EH (cell line): ENCODE measurements around the gene IQSEC1.

Experiments
- DNase-seq: peaks from one replicate; pipeline ENCODE4 v3.0.0-alpha.2; 2015; ENCODE audit warnings: low read depth

The IQSEC1 gene

DNA sequence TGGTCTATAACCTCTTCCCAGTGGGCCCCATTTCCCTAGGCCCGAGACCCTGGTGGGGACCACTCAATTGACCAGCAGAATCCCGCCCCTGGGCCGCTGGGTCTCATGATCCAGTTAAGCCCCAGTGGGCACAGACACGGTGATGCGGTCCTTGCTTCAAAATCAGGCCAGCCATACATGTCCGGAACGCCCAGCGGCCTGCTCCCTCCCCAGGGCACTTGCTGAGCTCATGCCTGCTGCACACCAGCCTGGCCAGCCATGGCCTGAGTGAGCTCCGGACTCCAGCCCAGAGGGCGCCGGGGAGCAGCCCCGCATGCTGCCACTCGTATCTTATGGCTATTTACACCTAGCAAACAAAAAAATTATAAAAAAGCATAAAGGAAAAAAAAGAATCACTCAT lies 34.4 kb upstream of the IQSEC1 start:
- no peak for DNase-seq

DNA sequence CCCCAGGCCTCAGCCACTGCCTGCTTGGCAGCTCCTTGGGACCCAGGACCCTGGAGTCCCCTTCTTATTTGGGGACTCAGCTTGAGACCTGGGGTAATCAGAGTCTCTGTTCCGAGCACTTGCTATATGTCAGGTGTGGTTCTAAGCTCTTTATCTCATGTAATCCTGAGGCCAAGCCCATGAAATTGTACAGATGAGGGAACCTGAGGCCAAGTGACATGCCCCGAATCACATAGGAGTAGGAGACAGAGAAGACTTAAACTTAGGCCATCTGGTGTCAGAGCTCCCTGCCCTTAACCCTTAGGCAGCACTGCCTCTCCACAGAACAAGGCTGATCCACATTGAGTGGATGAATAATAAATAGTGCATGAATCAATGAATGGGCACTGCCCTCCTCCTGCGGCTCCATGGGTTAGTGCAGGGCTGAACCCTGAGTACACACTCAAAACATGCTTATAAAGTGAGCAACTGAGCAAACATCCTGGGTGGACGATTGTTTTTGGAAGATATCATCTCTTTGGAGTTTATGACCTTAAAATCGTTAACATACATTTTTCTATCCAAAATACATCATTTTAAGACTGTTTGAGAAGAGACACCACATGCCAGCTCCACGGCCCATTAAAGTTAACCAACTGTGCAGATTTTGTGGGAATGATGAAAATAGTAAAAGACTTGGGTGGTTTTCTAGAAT lies 33.2 kb upstream of the IQSEC1 start:
- peak; percentile 82 for DNase-seq

DNA sequence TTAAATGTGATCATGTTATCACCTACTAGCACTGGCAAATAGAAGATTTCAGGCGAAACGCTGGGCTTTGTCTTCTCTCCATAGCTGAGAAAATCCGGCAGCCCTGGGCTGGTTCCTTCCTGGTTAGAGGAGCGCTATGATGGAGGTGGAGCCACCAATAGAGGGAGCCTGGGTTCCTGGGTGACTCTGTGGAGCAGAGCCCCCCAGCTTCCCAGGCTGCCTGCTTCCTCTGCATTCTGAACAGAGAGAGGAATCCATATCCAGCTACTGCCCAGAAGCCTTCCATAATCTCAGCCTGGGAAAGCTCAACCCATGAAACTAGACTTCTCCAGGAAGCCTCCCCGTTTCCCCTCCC lies 32.6 kb upstream of the IQSEC1 start:
- DNase-seq = no peak

DNA sequence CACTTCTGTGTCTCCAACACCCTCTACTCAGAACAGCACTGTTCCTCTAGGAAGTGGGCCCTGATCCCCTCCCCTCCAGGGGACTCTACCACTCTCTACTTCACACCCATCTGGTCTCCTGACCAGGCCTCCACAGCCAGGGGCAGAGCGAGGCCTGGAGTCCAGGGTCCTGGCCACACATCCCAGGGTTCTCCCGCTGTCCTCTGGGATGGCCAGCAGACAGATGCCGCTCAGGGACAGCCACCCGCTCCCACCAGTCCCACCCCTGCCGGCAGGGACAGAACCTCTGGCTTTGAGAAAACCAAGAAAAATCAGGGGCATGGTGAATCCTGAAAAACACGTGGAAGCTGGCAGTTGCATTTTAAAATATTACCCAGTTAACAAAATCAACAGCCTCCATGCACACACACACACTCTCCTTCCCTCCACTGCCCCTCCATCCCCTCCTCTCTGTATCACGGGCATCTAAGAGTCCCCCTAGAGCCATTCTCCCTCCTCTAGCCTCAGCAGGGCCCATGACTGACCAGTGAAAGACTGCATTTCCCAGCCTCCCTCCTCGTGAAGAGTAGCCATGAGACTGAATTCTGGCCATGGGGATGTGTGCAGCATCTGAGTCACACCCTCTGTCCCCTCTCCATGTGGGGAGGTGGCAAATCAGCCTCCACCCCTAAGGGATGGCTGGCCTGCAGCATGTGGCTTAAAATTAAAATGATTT lies 32.1 kb upstream of the IQSEC1 start:
- no peak for DNase-seq

DNA sequence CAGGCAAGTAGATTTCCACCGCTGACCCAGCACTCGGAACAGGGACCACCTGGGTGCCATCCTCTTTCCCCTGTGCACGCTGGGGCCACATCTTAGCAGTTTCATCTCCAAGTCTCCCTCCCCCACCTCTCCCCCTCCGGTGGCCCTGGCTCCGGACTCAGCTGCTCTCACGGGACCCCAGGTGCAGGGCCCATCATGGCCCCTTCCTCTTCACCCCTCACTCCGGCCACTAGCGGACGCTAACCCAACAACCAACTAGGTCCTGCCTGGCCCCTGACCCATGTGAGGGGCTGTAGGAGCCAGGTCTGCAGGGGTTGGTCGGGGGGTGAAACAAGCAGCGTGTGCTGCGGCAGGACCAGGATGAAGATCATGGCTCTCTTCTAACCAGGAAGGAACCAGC lies 31.3 kb upstream of the IQSEC1 start:
- no peak for DNase-seq

DNA sequence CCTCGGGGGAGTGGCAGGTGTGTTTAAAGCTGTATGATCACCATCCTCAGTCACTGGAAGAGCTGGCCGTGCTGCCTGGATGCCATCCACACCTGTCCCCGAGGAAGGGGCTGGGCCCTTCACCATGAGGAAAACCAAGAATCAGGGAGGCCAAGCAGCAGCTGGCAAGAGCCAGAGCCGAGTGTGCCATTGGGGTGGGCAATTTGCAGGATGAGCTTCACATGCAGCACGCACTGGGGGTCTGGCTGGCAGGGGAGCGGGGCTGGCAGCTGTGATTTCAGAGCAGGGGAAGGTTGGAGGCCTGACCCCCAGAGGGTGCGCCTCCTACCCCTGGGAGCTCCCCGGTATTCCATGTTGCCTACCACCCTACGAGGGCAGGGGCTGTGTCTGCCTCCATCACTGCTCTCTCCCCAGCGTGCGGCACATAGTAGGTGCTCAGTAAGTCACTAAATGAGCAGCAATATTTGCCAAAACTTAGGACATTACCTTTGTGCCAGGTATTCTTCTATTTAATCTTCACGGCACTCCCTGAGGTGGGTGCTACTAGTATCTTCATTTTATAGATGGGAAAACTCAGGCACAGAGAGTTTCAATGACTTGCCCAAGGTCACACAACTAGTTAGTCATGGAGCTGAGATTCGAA lies 30.3 kb upstream of the IQSEC1 start:
- DNase-seq = no peak

DNA sequence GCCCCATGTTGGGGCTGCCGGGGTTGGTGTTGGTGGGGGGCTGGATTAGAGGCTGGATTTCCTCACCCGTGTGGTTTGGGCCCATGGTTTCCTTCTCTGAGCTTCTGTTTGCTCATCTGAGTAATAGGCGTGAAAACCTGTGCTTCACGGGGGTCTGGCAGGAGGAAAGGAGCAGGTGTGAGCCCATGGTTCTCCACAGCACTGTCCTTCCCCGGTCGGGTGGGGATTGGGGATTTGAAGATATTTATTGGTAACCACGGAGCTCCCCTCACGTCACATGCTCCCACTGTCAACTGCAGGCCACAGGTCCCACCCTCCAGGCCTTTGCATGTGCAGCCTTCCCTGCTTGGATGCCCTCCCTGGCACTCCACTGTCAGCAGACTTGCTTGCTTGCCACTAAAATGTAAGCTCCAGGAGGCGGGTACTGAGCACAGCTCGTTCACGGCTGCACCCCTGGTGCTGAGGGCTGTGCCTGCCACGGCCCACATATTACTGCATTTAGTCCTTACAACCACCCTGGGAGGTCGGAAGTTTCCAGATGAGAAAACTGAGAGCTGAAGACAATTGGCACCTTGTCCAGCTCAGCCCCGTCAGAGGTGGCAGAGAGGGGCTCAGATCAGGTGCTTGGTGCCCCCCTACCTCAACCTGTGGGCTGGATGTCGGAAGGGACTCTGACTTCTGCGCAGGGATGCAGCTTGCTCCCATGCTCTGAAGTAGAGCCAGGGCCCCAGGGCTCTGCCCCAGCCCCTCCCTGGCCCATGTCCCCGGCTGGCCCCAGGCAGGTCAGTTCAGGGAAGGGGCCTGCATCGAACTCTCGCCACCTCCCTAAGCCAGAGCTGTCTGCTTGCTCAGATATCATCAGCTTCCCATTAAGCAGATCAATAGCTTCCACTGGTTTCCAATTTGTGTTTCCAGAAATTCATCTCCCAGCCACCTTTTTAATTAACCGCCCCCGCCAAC lies 29.4 kb upstream of the IQSEC1 start:
- no peak for DNase-seq

DNA sequence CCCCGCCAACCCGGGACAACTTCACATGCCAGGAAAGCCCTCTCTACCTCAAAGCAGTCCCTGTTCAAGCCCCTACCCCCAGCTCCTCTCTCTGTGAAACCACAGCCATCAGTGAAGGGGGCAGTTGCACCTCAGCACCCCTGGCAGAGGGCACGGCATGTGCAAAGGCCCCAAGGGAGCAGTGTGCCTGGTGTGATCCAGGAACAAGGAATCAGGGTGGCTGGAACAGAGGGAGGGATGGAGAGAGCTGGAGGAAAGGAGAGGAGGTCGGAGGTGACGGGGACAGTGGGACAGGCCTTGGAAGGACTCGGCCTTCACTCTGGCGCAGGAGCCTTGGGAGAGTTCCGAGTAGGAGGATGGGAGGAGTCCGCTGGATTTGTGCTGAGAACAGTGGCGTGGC lies 26.5 kb upstream of the IQSEC1 start:
- no peak for DNase-seq

DNA sequence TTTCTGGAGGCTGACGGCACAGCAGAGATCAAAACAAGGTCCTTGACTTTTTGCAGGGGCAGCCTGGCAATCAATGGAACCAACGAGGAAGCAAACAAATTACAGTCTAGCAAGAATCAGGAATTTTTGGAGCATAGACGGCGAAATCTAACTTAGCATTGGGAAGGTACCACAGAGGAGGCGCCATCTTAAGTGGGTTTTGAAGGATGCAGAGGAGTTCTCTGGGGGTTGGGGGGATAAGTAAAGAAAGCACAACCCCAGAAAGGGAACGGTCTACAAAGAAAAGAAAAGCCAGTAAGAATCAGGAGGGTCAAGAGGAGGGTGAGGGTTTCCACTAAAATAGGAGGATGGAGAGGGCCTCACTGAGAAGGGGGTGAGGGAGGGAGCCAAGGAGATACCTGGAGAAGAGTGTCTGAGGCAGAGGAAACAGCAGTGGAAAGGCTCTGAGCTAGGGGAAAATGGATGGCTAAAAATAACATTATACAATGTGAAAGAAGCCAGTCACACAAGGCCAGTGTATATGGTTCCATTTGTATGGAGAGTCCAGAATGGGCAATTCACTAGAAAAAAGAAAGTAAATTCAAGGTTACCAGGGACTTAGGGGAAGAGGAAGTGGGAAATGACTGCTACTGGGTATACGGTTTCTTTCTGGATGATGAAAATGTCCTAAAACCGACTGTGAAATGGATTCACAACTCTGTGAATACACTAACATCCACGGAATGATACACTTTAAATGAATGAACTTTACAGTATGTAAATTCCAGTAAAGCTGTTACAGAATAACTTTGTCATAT lies 25.2 kb upstream of the IQSEC1 start:
- DNase-seq = no peak

DNA sequence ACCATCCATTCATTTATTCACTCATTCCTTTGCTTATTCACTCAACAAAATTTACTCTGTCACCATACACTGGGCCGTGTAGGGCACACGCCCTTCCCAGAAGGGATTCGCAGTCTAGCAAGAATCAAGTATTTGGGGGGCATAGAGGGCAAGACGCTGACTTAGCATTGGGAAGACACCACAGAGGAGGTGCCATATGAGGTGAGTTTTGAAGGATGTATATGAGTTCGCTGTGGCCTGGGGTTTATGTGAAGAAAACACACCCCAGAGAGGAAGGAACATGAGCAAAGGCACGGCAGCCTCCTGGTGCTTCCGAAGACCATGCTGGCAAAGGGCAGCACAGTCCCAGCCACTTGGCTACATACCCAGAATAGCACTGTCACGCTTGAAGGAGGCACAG lies 23.1 kb upstream of the IQSEC1 start:
- DNase-seq = no peak

DNA sequence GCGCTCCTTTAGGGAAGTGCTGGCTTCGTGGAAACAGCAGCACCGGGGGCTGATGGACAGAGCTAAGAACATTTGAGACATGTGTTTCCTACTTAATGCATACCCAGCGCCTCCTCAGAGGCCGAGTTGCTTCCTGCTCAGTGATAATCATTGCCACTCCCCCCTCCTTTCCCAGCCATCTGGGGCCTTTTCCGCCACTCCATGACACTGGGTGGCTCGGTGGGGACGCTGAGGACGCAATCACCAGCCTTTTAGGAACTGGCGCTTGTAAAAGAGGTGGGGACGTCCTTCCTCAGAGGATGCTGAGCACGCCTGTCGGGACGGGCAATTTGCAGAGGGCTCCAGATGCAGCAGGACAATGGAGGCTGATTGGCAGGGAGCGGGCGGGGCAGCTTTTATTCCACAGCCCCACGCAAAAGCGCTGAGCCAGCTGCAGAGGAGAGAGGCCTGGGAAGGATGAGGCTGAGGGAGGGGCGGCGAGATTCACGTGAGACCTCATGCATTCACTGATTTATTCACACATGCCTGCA lies 22.2 kb upstream of the IQSEC1 start:
- DNase-seq = no peak

DNA sequence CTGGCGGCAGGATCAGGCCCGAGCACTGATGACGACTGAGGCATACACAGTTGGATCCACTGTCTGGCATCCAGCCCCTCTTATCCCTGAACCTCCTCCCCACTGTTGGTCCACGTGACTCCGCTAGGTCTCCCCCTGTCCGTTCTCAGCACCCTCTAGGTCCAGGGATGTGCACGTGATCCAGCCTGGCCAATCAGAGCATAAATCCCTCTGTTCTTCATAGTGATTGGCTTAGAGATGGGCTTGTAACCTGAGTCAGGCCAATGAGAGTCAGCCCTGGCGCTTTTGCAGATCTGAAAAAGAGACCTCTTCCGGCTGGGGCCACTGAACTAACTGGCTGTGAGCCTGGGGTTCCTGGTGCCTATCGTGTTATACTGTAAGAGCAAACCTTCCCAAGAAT lies 20.5 kb upstream of the IQSEC1 start:
- DNase-seq = peak; percentile 26

DNA sequence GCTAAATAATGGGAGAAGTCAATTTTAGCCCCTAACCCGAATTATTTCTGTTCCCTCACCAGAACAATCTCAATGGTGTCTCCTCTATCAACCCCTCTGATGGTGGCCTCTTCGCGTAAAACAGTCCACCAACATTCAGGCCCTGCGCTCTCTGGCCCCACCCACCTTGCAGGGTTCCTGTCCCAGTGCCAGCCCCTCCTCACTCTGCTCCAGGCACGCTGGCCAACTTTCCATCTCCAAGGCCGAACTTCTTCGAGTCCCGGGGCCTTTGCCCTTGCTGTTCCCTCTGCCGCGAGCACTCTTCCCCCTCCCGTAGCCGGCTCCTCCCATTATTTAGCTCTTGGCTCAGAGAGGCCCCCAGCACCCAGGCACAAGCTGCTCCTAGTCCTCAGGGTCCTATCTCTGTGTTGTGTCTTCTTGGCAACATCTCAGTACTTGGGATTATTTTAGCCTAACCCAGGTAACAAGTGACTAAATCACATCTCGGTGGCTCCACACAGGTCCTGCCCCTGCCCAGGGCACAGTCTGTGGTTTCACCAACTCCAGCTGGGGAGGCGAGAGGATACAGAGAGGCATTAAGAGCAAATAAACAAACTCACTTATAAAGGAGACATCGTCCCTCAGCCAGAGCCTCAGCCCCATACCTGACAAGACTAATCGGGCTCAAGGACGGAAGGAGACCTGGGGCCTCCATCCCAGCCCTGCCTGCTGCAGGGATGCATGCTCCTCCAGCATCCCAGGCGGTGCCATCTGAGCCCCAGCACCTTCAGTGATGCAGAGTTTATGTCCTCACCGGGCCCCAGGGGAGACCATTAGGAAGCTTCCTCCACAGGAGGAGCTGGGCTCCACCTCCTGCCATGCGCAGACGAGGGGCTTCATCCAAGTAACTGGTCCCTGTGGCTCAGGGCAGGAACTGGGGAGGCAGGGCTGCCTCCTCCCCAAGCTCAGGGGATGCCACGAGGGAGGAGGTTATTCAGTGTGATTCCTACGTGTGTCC lies 19.7 kb upstream of the IQSEC1 start:
- no peak for DNase-seq

DNA sequence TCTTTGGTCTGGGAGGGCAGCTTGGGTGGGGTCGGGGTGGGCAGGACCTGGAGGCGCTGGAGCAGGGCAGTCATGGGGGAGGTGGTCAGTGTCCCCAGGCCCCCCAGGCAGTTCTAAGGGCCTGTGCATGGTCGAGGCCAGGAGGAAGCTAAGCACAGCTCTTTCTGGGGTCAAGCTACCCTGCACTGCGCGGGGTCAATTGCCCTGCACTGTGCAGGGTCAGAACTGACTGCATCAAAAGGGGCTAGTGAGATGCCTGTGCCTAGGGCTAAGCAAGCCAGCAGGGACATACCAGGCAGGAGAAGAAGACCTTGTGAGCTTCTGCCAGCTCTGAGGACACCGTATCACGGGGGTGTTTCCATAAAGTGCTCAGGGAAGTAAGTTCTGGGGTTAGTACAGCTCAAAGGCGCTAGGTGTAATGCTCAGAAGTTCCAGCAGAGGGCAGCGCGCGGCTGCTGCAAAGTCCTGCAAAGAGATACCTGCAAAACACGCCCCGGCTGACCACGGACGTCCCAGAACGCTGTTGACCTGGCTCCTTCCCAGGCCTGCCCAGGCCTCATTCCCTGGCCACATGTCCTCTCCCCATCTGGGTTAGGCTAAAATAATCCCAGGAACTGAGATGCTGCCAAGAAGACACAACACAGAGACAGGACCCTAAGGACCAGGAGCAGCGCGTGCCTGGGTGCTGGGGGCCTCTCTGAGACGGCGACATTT lies 18.8 kb upstream of the IQSEC1 start:
- peak; percentile 64 for DNase-seq

DNA sequence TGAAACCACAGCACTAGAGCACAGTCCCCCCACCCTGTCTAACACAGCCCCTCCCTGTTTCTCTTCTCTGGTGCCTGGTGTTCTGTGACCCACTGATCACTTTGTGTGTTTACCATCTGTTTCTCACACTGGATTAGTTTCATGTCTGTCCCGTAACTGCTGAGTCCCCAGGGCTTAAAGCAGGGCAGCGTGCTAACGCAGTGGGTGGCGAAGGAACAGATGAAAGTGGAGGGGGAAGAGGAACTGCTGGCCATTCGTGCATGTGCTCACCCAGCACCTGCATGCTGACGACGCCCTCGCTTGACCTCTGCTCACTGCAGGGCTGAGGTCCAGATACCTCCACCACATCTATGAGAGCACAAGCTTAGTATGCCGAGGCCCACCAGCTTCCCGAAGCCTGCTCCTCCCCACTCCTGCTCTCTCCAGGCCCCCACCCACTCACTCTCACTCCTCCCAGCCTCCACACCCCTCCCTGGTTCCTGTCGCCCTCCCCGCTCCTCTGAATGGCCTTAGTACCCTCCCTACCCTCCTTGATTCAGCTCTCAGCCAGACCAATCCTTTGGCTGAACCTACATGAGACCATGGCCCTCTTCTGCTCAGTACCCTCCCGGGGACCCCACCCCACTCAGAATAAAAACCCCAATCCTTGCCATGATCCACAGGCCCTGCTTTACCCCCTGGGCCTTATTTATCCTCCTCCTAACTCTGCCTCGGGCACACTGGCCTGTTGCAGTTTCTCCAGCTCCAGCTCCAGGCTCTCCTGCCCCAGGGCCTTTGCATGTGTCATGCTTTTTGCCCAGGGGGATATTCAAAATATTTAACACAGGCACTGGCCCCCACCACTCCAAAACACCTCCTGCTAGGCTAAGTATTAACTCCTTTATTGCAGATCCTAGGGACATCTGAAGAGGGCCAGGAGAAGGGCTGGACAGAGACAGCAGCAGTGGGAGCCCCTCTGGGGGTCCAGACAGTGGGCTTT lies 15.1 kb upstream of the IQSEC1 start:
- DNase-seq = no peak

DNA sequence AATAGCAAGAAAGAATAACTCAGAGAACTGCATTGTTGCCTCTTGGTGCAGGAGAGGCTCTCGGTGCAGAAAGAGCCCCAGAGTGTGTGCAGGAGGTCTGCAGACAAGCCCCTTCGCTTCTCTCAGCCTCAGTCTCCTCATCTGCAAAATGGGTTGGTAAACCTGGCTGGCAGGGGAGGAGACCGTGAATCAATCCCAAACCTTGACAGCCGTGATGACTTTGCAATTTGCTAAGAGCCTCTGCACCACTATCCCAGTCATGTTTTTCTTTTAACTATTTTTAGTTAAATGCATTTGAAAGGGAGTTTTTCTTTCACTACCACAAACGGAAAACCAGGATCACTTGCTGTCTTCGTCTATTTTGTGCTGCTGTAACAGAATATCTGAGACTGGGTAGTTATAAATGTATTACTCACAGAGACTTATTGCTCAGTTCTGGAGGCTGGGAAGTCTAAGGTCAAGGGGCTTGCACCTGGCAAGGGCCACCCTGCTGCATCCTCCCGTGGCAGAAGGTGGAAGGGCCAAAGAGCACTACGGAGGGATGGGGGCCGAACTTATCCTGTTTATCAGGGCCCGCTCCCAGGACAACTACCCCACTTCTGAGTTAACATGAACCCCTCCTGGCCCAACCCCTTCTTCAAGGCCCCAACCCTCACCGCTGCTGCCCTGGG lies 14.2 kb upstream of the IQSEC1 start:
- no peak for DNase-seq

DNA sequence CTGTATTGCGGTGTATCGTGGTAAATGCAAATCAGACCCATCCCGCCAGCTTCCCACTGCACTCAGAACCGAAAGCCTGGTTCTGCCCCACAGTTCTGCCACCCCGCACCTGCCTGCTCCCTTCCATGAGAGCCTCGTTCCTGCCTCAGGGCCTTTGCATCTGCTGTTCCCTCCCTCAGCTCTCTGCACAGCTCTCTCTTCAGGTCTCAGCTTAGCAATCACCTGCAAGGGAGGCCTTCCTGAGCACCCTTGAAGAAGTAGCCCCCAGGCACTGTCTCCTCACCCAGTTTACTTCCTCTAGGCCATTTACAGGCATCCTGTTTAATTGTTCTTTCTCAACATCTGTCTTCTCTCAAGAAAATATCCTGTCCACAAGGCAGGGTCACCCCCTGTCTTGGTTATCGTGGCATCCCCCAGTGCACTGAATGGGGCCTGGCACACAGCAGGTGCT lies 13.3 kb upstream of the IQSEC1 start:
- DNase-seq = no peak

DNA sequence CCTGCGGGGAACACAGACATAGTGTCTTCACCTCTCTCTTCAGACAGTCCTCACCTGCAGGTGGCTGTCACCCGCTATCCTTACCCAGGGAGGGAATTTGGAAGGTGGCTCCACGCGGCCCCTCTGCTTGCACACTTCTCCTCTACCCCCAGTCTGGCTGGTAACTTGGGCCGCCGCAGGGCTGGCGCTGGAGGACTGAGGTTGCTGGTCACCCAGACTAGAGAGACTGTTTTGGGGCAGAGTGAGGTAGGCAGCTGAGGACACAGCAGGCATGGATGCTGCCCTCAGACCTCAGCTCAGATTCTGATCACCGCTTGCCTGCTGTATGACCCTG lies 12.6 kb upstream of the IQSEC1 start:
- no peak for DNase-seq
